Measurements from ENCODE around the gene ASIC2. TPM values are rescaled to one million over a fixed set of nuclear protein-coding genes. Genes with fewer than 3 reads are reported as not detected.

ASIC2 gene
- total and polyA plus RNA-seq, 9 of the 15 experiments (the other 6 are each of a cell fraction or from before 2014, with no cell fraction given) = not detected

GRCh38 chr17:33138627-33139026 lies 154.5 kb downstream of the ASIC2 start:
- Histone ChIP-seq H3K9me3 (replicated peaks; ENCODE audit: control insufficient read depth, insufficient read depth, low read depth, low read length) (no peaks in the 10 kb centered on the region), H3K79me2 (ENCODE audit: control insufficient read depth, insufficient read depth, low read length) (no peaks in the 10 kb centered on the region), H3K27me3 (ENCODE audit: control insufficient read depth in 2 of 2, insufficient read depth in 2 of 2, low read length in 2 of 2) (peaks cover 0 to 5% of the 10 kb centered on the region in 2 experiments; a peak in 1 of 5 replicates), H3K9me1 (ENCODE audit: control insufficient read depth, insufficient read depth, low read length) (no peaks in the 10 kb centered on the region), H3K9ac (ENCODE audit: insufficient read depth in 1 of 2, low read depth in 2 of 2, low read length in 2 of 2) (no peak overlapping the region), H3K27ac (ENCODE audit: extremely low read depth, low read depth, low read length) (no peak overlapping the region), H2AFZ (ENCODE audit: low read depth, low read length) (no peak overlapping the region), H3K4me2 (ENCODE audit: insufficient read depth, low read length) (no peak overlapping the region), H3K4me3 (no peak overlapping the region), H3K36me3 (ENCODE audit: control insufficient read depth, insufficient read depth, low read length) (no peaks in the 10 kb centered on the region), H4K20me1 (replicated peaks; ENCODE audit: control insufficient read depth, insufficient read depth, low read length) (0 out of 2 replicates have a peak, but pooled peaks cover 6% of the 10 kb centered on the region), H3K4me1 (replicated peaks in 1 of 2; ENCODE audit: control insufficient read depth in 2 of 2, insufficient read depth in 2 of 2, low read length in 2 of 2) (no peaks in the 10 kb centered on the region)
- DNase-seq (ENCODE audit: extremely low read depth in 1 of 4, low spot score in 3 of 4) = no peak
- no peak for FAIRE-seq
- 0% methylated on average over 3 of the region's 3 CpGs for WGBS (ENCODE audit: insufficient coverage, low coverage, missing lambda C conversion rate)
- CTCF ChIA-PET (ENCODE audit: low intra/inter-chr PET ratio) = no interaction called here
- in situ Hi-C loops (cut with MboI) (no loop called here), intact Hi-C loops (cut with micrococcal nuclease) (no loop called here)
- no TSS peak for BruUV-seq (replicated peaks)
- no peak for ATAC-seq
- no peak for TF ChIP-seq ZNF444 (CRISPR knock-in tag; IDR thresholded peaks at IDR 0.05)
- POLR2A ChIA-PET = interaction anchor here (0.6 kb wide), 1 partner anchor 1344 kb away, joined by 3 read pairs; no protein-coding TSS in a partner anchor

DNA sequence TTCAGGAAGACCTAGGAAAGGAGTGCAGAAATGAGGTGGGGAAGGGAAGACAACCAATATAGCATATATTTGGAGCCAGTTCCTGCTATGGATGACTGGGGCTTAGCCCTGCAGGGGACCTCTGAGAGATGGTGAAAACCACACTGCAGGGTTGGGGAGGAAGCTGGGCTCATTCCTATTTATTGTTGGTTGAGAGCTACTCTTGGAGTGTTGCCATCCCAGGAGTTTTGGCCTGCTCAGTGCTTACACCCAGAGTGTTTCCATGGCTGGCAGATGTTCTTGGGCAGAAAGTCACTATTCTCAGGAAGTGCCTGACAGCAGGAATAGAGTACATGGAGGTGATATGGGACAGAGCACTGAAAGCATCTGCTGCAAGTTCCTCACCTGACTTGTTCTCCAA lies 155.7 kb downstream of the ASIC2 start:
- no peak for ATAC-seq
- in situ Hi-C loops (cut with MboI) = no loop called here

More for the DNA sequence above, 155.7 kb downstream of the ASIC2 start:
- peaks cover 5 to 11% of the 10 kb centered on the region in 2 experiments; a peak in 3 of 5 replicates for H3K27me3 ChIP-seq (ENCODE audit: control insufficient read depth in 2 of 2, insufficient read depth in 2 of 2, low read length in 2 of 2)
- H3K27ac ChIP-seq (ENCODE audit: extremely low read depth, low read depth, low read length) = no peak overlapping the region
- FAIRE-seq (no peak), DNase-seq (ENCODE audit: extremely low read depth in 1 of 4, low spot score in 3 of 4) (no peak)
- ChIA-PET POLR2A (no interaction called here), CTCF (ENCODE audit: low intra/inter-chr PET ratio) (no interaction called here)
- no peaks in the 10 kb centered on the region for H4K20me1 ChIP-seq (replicated peaks; ENCODE audit: control insufficient read depth, insufficient read depth, low read length)
- H3K9me1 ChIP-seq (ENCODE audit: control insufficient read depth, insufficient read depth, low read length) = no peaks in the 10 kb centered on the region
- H3K36me3 ChIP-seq (ENCODE audit: control insufficient read depth, insufficient read depth, low read length) = no peaks in the 10 kb centered on the region
- H3K79me2 ChIP-seq (ENCODE audit: control insufficient read depth, insufficient read depth, low read length) = no peaks in the 10 kb centered on the region
- H3K9me3 ChIP-seq (replicated peaks; ENCODE audit: control insufficient read depth, insufficient read depth, low read depth, low read length) = no peaks in the 10 kb centered on the region
- no peak overlapping the region for H2AFZ ChIP-seq (ENCODE audit: low read depth, low read length)
- intact Hi-C loops (cut with micrococcal nuclease) = no loop called here
- TF ChIP-seq, protein P1, sequence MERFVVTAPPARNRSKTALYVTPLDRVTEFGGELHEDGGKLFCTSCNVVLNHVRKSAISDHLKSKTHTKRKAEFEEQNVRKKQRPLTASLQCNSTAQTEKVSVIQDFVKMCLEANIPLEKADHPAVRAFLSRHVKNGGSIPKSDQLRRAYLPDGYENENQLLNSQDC (CRISPR knock-in tag; IDR thresholded peaks at IDR 0.05) = no peak
- TF ChIP-seq NRF1 (conservative IDR thresholded peaks at IDR 0.05 in 1 of 2, IDR thresholded peaks at IDR 0.05 in 1 of 2) (no peak), ZNF780A (CRISPR knock-in tag; IDR thresholded peaks at IDR 0.05) (no peak), NFIX (CRISPR knock-in tag; IDR thresholded peaks at IDR 0.05; ENCODE audit: low read depth) (no peak), ZNF584 (CRISPR knock-in tag; IDR thresholded peaks at IDR 0.05; ENCODE audit: low read depth) (no peak)
- TF ChIP-seq, protein P2, sequence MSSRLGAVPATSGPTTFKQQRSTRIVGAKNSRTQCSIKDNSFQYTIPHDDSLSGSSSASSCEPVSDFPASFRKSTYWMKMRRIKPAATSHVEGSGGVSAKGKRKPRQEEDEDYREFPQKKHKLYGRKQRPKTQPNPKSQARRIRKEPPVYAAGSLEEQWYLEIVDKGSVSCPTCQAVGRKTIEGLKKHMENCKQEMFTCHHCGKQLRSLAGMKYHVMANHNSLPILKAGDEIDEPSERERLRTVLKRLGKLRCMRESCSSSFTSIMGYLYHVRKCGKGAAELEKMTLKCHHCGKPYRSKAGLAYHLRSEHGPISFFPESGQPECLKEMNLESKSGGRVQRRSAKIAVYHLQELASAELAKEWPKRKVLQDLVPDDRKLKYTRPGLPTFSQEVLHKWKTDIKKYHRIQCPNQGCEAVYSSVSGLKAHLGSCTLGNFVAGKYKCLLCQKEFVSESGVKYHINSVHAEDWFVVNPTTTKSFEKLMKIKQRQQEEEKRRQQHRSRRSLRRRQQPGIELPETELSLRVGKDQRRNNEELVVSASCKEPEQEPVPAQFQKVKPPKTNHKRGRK (tag; IDR thresholded peaks at IDR 0.05) = no peak
- TF ChIP-seq, protein P3, sequence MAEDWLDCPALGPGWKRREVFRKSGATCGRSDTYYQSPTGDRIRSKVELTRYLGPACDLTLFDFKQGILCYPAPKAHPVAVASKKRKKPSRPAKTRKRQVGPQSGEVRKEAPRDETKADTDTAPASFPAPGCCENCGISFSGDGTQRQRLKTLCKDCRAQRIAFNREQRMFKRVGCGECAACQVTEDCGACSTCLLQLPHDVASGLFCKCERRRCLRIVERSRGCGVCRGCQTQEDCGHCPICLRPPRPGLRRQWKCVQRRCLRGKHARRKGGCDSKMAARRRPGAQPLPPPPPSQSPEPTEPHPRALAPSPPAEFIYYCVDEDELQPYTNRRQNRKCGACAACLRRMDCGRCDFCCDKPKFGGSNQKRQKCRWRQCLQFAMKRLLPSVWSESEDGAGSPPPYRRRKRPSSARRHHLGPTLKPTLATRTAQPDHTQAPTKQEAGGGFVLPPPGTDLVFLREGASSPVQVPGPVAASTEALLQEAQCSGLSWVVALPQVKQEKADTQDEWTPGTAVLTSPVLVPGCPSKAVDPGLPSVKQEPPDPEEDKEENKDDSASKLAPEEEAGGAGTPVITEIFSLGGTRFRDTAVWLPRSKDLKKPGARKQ (CRISPR knock-in tag; IDR thresholded peaks at IDR 0.05) = no peak
- H3K4me3 ChIP-seq = no peak overlapping the region
- BruUV-seq (replicated peaks) = no TSS peak
- no peaks in the 10 kb centered on the region for H3K4me1 ChIP-seq (replicated peaks in 1 of 2; ENCODE audit: control insufficient read depth in 2 of 2, insufficient read depth in 2 of 2, low read length in 2 of 2)
- no peak overlapping the region for H3K9ac ChIP-seq (ENCODE audit: insufficient read depth in 1 of 2, low read depth in 2 of 2, low read length in 2 of 2)
- no peak overlapping the region for H3K4me2 ChIP-seq (ENCODE audit: insufficient read depth, low read length)
